Measurements from ENCODE around the gene TPST2. TPM values are rescaled to one million over a fixed set of nuclear protein-coding genes. Genes with fewer than 3 reads are reported as not detected.

TPST2 gene
- polyA plus RNA-seq, 3 donors: 62.8 to 83.8 (median 69.5) TPM

- Mint-ChIP-seq H3K27ac (peak overlapping the region in 2 of 7 donors; percentile 48 to 80), H3K4me3 (no peak overlapping the region), H3K36me3 (peaks cover 70% of the 10 kb centered on the region in 2 donors), H3K4me1 (peaks cover 47% of the 10 kb centered on the region), H3K27me3 (ENCODE audit: low read depth in 3 of 3) (peaks cover 0 to 6% (median 0%) of the 10 kb centered on the region in 3 donors), H3K9me3 (no peaks in the 10 kb centered on the region)
- H4K20me1 ChIP-seq (ENCODE audit: insufficient read depth, low read length): no peaks in the 10 kb centered on the region
- H3K79me2 ChIP-seq (ENCODE audit: insufficient read depth, low read length): peaks cover 22% of the 10 kb centered on the region
- H3K9ac ChIP-seq (ENCODE audit: insufficient read depth, low read length, poor library complexity, severe bottlenecking): no peak overlapping the region
- H3K9me3 ChIP-seq (replicated peaks in 1 of 2; ENCODE audit: control insufficient read depth in 1 of 2, insufficient read depth in 1 of 2, low read length in 2 of 2): no peaks in the 10 kb centered on the region
- H3K4me2 ChIP-seq (replicated peaks; ENCODE audit: extremely low read depth, low read length, poor library complexity, severe bottlenecking): no peak overlapping the region
- no peaks in the 10 kb centered on the region for H3K27me3 ChIP-seq (ENCODE audit: control insufficient read depth in 2 of 2, insufficient read depth in 2 of 2, low read length in 2 of 2)
- no peak overlapping the region for H2AFZ ChIP-seq (ENCODE audit: insufficient read depth, low read depth, low read length, poor library complexity, severe bottlenecking)
- peaks cover 41 to 51% of the 10 kb centered on the region in 2 donors for H3K4me1 ChIP-seq (ENCODE audit: control insufficient read depth in 1 of 2, insufficient read depth in 2 of 2, low read length in 2 of 2)
- intact Hi-C loops (cut with micrococcal nuclease): no loop called here
- H3K27ac ChIP-seq (ENCODE audit: low read depth in 1 of 2, low read length in 2 of 2): peak overlapping the region in 1 of 2 donors; percentile 50
- peaks cover 40 to 46% of the 10 kb centered on the region in 2 donors for H3K36me3 ChIP-seq (replicated peaks in 1 of 2; ENCODE audit: control insufficient read depth in 1 of 2, insufficient read depth in 2 of 2, low read length in 2 of 2)
- no peak overlapping the region for H3K4me3 ChIP-seq (replicated peaks in 1 of 3; ENCODE audit: low read depth in 2 of 3, low read length in 3 of 3)
- peak; percentile 28 to 53 (median 35) for DNase-seq
- TF ChIP-seq CTCF (IDR thresholded peaks at IDR 0.05): no peak
Observed at GRCh38 chr22:26474682-26475081, 115.2 kb downstream of the TPST2 start.

Small RNAs within 50 kb of the gene (small RNA-seq; reads per million reads assigned to genes)
- 3.1 reads per million, percentile 24 among the genes with 10 or more reads in this experiment for gene MIR548J (ENCODE audit: insufficient read length, low read depth)

Other genes with a start within 250 kb of the TPST2 start
- 1 to 10 TPM; 2.6 to 6.2 (median 4.1) TPM for gene ASPHD2, start 160.9 kb downstream of the TPST2 start, polyA plus RNA-seq
- 10 to 100 TPM in 1 of 3 donors, 1 to 10 TPM in 2; 5.7 to 21.6 (median 7.5) TPM for gene HPS4, start 106.3 kb downstream of the TPST2 start, polyA plus RNA-seq
- gene SRRD, start 106.3 kb downstream of the TPST2 start, polyA plus RNA-seq: 10 to 100 TPM in 2 of 3 donors, 1 to 10 TPM in 1; 3.7 to 15.0 (median 10.0) TPM
- 10 to 100 TPM; 10.1 to 25.5 (median 19.8) TPM for gene TFIP11, start 77.7 kb downstream of the TPST2 start, polyA plus RNA-seq
- gene CRYBB1, start 27.9 kb upstream of the TPST2 start, polyA plus RNA-seq: 1 to 10 TPM in 1 of 3 donors, under 1 TPM in 2; 0.33 to 1.6 (median 0.78) TPM
- not detected for gene CRYBA4, start 31.8 kb upstream of the TPST2 start, polyA plus RNA-seq
- gene MIAT, start 67.5 kb upstream of the TPST2 start, polyA plus RNA-seq: under 1 TPM; 0.02 to 0.17 (median 0.03) TPM

Measured in CD14-positive monocyte (primary cell).